HL-60 (cell line): ENCODE results near the gene SLC38A8.

Source experiments
- CTCF ChIP-seq: IDR thresholded peaks from one replicate; pipeline ENCODE4 v1.5.1; 2011; ENCODE audit warnings: low read length, control low read depth, inconsistent platforms; ENCODE audit not compliant: insufficient read depth
- POLR2AphosphoS5 ChIP-seq: IDR thresholded peaks from 2 replicates; pipeline ENCODE4 v1.6.1; 2012; ENCODE audit warnings: low read depth
- REST ChIP-seq: IDR thresholded peaks from 2 replicates; pipeline ENCODE4 v1.6.1; 2012; ENCODE audit warnings: low read depth; ENCODE audit not compliant: insufficient replicate concordance

DNA sequence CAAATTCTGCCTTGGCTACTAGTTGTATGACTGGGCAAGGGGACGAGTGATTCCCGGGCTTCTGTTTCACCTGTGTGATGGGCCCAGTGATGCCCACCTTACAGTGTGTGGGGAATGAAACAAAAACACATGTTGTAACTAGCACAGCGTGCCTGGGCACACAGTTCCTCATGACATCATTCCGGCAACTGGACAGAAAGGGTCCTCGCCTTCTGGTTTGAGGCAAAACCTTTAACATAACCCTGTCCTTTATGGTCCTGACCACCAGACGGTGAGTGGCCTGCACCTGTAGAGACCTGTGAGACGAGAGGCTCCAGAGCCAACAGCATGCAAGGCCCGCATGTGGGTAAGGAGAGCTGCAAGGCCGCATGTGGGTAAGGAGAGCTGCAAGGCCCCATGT, 7.7 kb upstream of the SLC38A8 start:
- no peak for TF ChIP-seq REST
- no peak for TF ChIP-seq CTCF
- no peak for TF ChIP-seq POLR2AphosphoS5
